HG02610 (cell line): ENCODE results near the gene PBX1.
"Not testable (repeated sequence)": the region's sequence is repeated elsewhere in the genome, so short reads cannot be mapped to it uniquely, and the experiment has no call there.

ENCODE experiments used
- ATAC-seq: cut with Tn5 transposase; IDR thresholded peaks from one replicate; pipeline ENCODE4 v1.9.1; 2021; ENCODE audit warnings: mild to moderate bottlenecking, moderate library complexity; ENCODE audit not compliant: unreplicated experiment

The PBX1 gene

DNA sequence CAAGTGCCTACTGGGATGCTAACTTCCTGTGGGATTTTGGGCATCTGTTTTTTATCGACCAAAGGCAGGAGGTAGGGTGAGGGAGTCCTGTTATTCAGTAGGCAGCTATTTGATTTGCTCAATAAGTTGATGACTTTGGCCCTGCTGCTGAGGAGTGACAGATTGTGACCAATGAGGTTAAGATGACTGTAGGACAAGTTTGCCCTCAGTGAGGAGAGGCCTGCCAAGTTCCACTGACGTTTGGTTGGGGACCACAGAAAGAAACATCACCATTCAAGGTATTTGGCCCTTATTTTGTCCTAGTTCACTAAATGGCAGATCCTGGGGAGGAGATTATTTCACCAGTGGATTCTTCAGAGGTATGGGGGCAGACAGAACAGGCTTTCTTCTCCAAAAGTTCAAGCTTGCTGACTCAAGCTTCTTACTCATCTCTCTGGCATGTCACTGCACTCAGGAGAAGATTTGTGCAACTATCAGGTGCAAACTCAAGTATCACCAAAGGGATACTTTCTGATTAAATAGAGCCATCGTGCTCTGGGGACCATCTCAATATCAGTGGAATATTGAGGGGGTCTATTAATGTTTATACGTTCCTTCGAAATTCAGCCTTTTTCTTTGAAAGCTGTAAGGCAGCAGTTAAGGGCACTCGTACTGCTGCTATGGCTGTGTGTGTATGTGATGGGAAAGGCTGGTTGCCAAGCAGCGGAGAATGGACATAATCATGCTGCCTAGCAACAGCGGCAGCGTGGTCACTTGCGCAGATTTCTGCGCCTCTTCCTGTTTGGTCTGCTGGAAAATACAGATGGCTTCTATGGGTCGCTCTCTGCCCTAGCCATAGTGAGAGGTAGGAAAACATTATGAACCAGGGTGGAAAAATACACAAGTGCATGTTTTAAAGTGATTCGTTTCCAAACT is 78.7 kb downstream of the PBX1 start:
- no peak for ATAC-seq

DNA sequence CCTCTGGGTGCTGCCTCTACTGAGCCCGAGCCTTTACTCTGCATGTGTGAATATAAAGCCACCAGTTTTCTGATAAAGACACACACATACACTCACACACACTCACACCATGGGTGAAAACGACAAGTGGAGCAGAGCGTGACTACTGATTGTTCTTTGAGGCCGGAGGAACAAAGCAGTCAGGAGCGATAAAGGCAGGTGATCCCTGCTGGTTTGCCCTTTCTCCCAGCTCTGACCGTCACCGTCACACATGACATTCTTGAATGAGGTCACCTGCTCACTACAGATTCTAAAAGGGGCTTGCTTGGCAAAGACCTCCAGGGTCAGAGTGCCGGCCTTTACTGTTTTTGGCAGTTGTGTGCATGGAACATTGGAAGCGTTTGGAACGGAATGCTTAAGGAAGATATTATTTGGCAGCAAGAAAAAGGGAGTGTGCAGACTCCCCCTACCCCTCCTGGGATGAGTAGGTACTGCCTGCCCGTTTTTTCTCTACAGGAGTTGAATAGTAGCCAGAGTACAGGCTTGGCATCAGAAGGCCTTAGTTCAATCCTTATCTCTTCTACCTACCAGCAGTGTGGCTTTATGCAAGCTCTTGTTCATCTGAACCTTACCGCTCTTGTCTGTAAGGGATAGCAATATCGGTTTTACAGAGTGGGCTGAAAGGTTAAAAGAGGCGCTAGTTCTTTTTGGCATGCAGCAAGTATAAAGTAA is 79.7 kb downstream of the PBX1 start:
- no peak for ATAC-seq

DNA sequence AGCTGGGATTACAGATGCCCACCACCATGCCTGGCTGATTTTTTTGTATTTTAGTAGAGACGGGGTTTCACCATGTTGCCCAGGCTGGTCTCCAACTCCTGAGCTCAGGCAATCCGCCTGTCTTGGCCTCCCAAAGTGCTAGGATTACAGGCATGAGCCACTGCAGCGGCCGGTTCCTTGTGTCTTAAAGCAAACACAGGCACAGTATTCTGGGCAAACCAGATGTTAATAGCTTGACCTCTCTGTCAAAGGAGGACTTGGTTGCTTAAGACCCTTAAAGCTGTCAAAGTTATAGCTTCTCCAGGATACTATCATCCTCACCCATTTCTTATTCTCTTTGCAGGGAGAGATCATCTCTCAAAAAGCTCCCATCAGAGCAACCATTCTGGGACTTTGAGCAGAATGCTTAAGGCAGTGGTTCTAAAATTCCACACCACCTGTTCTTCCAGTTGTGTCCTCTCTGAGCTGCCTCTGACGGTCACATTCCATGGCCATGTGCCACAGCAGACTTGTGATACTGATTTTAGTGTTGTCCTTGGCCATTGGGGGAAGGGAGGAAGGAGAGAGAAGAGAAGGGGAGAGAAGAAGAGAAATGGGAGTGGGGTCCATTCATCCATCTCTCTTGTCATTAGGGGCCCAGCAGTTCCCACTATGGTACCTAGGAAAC is 81.8 kb downstream of the PBX1 start:
- ATAC-seq: no peak

DNA sequence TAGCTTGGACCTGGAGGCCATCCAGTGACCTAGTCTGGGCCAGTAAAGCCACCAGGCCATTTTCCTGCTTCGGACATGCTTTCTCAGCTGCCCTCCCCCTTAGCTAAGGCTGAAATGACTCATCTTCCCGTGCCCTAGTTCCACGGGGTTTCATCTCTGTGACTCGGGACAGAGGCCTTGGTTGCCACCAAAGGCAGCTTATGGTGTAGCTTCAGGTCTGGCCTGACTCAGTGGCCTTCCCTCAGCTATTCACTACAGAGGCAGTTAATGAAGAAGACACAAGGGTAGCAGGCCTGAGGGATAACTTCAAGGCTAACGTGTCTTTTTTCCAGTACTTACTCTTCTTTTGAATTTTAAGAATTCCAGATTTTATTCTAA is 82.4 kb downstream of the PBX1 start:
- ATAC-seq: no peak

DNA sequence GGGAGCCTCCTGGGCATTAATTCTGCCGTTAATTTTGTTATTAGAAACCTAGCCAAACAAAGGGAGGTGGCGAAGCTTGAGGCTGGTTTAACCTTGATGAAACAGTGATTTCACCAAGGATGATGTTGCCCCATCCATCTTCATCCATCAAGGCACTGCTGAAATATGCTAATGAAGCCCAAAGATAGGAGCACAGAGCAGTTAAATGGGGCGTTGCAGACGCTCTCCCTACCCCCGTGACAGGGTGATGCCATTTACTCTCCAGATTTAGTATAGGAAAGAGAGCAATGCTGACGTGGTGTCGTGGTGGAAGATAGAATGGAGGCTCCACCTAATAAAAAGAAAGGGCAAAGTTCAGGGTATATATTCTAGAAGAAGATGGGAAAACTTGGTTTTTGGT is 84.0 kb downstream of the PBX1 start:
- ATAC-seq: no peak

DNA sequence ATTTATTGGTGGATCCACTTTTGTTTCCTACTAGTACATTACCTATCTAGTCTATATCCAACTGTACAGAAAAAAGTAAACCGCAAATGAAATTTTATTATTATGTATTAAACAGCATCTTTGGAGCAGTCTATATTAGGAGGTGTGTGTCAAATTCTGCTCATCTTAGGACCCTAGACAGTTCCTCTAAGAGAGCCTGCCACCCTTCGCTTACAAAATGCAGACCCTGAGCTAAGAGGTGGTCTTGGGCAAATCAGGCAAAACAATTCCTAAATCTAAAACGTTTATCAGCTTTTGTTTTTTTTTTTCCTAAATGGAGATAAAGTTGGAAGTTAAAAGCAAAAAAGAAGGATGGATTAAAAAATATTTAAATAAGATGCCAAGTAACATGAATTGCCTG is 85.3 kb downstream of the PBX1 start:
- ATAC-seq: no peak

DNA sequence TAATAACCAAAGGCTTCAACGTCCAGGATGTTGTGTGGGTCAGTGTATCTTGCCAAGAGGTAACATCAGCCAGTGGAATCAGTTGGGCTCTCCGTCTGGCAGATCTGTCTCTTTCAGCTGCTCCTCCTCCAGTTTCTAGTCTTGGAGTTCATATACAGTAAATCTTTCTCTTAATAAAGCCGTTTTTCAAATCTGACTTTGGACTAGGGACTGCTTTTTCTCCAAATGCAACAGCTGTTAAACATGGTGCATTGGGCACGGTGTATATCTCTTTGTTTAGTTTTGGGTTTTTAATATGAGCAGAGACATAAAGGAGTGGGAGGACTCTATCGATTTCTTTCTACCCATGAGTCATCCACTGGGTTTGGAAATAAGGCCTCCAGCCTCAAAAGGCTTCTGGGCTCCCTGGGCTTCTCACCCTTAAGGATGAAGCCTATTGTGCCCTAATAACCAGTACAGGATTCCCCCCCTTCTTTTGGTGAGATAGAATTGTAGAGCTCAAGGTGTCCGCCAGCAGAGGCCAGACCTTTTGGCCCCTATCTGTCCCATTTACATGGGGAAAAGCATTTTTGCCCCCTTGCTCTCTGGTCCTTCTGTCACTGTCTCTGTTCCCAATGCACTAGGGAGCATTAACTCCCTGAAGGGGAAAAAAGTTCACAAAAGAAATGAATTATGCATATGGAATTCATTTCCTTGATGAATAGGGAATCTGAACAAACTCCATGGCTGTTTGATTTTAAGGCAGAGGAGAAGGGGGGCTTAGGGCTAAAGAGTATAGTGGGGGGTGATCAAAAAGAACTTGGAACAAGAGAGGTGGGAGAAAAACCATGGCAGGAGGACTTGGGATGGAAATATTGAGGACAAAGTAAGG is 86.0 kb downstream of the PBX1 start:
- ATAC-seq: no peak

DNA sequence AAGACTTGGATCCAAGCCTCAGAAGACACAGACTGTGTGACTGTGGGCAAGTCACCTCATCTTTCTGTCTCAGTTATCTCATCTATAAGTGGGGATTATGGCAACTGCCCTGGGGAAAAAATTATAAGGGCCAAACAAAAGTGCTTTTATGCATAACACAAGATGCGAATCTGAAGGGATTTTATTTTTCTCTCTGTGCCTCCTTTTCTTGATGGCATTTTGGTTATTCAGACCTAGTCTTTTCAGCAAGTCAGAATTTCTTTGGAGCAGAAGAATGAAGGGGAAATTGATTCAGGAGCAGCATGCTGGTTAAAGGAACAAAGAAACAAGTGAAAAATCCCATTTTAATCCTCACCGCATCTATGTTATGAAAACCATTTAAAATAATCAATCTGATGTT is 86.9 kb downstream of the PBX1 start:
- no peak for ATAC-seq

DNA sequence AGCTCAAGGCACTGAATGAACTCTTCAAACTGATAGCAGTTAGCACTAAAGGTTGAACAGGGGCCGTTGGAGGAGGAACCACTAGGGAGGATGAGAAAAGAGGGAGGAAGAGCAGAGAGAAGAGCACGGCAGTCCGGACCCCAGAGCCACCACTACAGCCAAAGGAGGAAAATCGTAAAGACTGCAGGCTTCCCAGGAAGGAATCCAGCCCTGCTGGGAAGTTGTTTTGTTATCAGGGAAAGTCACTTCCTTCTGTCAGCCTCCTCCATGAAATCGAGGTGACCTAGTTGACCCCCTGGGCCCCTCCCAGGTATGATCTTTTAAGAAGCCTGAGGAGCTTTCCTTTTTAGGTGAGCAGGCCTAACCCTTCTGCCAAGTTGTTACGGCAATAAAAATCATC is 88.2 kb downstream of the PBX1 start:
- no peak for ATAC-seq

DNA sequence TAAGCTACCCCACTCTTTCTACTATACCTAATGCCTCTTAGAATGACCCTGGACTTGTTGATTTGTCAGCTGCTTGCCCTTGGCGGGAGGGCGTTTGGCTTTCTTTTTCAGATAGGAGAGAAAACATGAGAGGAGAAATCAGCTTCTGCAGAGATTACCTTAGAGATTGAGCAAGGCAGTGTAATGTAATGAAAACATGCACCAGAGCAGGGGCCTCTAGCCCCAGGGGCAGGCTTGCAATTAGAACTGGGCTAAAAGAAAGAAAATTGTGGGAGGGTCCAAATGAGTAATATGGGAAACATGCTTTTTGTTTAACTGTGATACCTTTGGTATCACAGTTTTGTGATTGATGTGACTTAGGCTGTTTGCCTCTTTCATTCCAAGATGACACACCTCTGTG is 89.7 kb downstream of the PBX1 start:
- ATAC-seq: no peak

DNA sequence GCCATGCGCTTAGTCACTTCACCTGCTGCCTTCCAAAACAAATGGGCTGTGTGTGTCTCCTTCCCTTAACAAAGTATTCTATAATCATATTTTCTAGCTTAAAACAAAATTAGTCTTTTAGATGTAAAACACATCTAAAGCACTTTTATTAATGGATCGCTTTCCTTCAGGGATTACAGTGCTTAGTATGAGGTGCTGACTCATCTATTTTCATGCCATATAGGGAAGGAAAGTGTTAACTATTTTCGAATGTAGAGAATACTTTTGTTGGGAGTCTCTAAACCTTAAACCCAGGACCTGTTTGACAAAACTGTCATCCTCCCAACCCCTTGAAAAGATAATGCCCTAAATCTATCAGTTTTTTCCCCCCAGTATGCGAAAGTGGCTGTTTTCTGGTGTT is 90.2 kb downstream of the PBX1 start:
- no peak for ATAC-seq

DNA sequence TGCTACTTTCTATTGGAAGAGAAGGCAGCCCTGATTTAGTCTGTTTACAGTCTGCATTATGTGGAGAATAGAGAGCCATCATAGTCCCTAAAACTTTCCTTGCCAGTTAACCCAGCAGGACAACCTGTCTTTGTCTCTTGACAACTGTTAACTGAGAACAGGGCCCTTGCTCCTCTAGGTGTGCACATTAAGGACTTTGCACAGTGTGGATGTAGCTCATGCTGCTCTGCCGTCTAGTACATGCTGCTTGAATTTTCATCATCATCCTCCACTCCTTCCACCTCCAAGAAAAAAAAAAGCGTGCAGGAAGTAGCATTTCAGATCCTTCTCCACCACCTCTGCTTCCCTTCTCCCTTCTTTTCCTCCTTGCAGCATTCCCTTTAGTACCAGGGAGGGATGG is 91.5 kb downstream of the PBX1 start:
- ATAC-seq: no peak

DNA sequence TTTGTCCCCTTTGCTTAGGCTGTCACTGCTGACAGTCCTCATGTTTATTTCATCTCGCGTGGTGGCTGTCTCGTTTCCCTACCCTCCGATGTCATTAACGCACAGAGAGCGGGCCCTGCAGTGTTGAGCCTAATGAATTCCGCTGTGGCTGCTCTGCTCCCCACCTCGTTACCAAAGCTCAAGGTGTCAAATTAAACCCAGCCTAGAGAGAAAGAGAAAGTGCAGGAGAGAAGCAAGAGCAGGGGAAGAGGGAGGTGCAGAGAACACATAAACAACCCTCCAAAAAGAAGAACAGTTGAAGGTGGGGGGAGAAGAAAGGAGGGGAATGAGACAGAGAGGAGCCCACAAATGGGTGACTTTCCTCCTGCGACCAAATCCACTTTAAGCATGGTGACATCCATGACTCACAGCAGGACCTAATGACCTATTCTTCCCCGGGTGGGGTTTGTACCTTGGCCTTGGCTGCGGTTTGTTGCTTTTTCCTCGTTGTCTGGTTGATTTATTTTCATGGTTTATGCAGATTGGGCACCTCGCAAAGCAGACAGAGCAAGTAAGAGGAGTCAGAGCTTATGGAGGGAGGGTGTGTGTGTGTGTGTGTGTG is 92.5 kb downstream of the PBX1 start:
- ATAC-seq: no peak

DNA sequence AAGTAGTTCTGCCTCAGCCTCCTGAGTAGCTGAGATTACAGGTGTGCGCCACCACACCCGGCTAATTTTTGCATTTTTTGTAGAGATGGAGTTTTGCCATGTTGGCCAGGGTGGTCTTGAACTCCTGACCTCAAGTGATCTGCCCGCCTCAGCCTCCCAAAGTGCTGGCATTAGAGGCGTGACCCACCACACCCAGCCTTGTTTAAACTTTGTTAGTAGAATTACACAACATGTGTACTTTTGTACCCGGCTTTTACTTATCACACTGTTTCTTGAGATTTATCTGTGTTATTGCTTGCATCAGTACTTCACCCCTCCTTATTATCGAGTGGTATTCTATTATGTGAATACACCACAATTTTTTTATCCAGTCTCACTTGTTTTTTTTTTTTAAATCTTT is 94.0 kb downstream of the PBX1 start:
- ATAC-seq: not testable (repeated sequence)

DNA sequence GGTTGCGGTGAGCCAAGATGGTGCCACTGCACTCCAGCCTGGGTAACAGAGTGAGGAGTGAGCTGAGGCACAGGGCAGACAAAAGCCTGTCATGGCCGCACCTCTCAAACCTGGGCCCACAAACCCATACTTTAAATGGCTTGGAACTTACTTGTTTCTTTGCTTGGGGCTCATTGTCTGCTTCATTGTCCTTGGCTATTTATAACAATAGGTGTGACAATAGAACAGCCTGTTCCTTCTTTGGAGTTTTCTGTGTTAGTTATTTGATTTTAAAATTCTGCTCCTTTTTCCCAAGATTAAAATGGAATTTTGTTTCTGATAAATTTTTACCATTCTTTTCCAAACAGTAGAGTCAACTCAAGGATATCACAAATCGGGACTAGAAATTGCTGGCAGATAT is 94.7 kb downstream of the PBX1 start:
- ATAC-seq: no peak

DNA sequence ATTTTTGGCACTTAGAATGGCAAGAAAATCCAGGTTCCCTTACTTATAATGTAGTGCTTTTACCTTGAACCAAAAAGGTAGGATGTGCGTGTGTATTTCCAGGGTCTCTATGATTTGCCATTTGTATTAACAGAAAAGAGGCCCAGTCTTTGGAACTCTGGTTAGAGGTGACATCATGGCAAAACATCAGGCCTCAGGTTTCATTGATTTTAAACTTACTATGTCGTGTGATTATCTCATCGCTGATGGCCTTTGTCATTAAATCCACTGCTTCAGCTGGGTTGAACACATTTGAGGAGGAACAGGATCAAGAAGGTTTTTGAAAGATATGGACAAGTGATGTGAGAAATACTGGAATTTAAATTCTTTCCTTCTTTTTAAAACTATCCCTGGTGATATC is 95.2 kb downstream of the PBX1 start:
- no peak for ATAC-seq

DNA sequence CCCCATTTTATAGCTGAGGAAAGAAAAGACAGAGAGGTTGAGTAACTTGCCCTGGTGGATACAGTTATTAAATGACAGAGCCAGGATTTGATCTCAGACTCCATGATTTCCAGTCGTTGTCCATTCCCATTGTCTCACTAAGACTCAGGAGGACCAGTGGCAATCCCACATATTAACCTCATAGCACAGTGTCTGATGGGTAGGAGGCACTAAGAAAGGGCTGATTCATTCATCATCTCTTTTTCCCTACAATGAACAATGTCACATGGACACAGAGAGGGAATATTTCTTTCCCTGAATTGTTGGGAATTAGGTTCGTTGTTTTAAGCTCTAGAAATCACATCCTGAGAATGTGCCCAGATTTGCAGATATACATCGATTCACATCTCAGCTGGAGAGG is 99.9 kb downstream of the PBX1 start:
- ATAC-seq: no peak

DNA sequence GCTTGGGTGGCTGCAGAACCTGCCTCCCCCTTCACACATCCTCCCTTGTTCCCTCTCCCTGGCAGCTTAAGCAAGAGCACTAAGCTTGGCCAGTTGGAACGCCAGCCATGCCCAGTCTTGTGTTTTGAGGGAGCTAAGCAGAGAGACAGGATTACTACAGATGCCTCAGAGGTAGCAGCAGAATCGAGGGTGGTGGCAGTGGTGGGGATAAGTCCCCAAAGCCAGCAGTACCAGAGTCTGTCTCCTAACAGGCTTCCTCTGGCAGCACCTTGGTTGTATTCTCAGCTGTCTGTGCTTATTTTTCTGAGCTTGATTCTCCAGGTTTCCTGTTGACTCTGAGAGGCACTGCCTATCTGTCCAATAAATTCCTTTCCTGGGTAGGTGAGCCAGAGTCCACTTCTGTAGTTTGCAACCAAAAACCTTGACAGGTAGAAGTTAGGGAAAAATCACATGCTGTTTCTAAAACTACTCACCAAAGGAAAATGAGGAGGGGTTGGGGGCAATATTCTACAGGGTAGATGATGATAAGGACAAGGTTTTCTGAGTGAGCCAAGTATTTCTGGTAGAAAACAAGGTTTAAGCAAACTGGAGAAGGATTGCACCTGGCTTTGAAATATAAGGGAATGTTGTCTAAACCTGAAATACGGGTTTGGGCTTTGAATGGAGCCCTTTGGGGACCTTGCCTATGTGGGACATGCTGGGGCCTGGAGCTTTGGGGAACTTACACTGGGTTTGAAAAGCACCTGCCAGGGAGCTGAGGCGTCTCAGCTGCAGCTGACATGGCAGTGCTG is 100.8 kb downstream of the PBX1 start:
- no peak for ATAC-seq

DNA sequence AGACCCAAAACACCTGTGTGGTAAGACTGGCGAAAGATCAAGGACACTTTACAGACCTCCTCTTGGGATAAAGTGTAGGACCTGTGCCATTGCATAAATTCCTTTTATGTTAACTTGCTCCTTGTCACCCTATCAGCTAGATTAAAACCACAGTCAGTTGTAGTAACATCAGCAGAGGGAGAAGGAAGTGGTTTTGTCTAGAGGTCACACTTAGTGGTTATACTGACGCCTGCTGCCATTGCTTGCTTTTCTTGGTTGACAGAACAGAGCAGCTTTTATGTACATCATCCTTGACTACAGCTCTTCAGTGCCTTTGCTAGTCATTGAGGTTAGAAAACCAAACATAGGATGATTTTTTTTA is 101.4 kb downstream of the PBX1 start:
- peak; percentile 80 for ATAC-seq

DNA sequence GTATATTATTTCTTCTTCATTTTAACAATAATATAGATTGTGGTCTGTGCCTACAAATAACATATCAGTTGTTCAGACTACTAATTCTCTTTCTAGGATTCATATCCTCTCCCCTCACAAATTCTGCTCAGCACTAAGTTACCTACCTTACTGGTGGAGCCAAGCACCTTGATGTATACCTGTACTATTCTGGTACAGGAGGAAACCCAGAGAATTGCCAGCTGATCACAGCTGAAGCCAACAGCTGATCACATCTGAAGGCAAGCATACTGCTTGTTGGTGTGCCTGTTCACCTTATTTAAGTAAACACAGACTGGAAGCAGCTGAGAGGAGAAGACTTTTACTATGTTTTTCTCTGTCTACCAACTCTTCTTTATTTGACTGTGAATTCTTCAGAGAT is 101.8 kb downstream of the PBX1 start:
- ATAC-seq: peak; percentile 4
